ENCODE measurements around the gene TAP2. TPM values are rescaled to one million over a fixed set of nuclear protein-coding genes. Genes with fewer than 3 reads are reported as not detected.
A peak's percentile ranks its signal among the peaks of the same experiment; 100 is the strongest.

Gene TAP2
- total RNA-seq, 1 donor, result 20.6 TPM

GRCh38 chr6:32840604-32841246 is 2.2 kb upstream of the TAP2 start:
- Histone ChIP-seq H3K27ac (ENCODE audit: low read depth, low read length) (no peak overlapping the region), H3K4me2 (ENCODE audit: insufficient read depth, low read length) (no peak overlapping the region), H3K4me3 (ENCODE audit: insufficient read depth, low read length) (no peak overlapping the region), H3K79me2 (ENCODE audit: insufficient read depth, low read length) (peaks cover 28% of the 10 kb centered on the region), H3K27me3 (ENCODE audit: insufficient read depth, low read length) (no peaks in the 10 kb centered on the region), H3K36me3 (ENCODE audit: insufficient read depth, low read length) (peaks cover 23% of the 10 kb centered on the region), H2AFZ (ENCODE audit: low read length) (no peak overlapping the region), H3K9me3 (ENCODE audit: low read depth, low read length) (no peaks in the 10 kb centered on the region), H3K4me1 (ENCODE audit: insufficient read depth, low read length) (peaks cover 21% of the 10 kb centered on the region), H4K20me1 (ENCODE audit: insufficient read depth, low read length) (no peaks in the 10 kb centered on the region)
- DNase-seq (ENCODE audit: insufficient read length, low spot score, missing footprints), result no peak
- TF ChIP-seq, protein P1, sequence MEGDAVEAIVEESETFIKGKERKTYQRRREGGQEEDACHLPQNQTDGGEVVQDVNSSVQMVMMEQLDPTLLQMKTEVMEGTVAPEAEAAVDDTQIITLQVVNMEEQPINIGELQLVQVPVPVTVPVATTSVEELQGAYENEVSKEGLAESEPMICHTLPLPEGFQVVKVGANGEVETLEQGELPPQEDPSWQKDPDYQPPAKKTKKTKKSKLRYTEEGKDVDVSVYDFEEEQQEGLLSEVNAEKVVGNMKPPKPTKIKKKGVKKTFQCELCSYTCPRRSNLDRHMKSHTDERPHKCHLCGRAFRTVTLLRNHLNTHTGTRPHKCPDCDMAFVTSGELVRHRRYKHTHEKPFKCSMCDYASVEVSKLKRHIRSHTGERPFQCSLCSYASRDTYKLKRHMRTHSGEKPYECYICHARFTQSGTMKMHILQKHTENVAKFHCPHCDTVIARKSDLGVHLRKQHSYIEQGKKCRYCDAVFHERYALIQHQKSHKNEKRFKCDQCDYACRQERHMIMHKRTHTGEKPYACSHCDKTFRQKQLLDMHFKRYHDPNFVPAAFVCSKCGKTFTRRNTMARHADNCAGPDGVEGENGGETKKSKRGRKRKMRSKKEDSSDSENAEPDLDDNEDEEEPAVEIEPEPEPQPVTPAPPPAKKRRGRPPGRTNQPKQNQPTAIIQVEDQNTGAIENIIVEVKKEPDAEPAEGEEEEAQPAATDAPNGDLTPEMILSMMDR (IDR thresholded peaks at IDR 0.05; ENCODE audit: extremely low read depth, low read depth, low read length), result no peak

GRCh38 chr6:32839356-32839755 is 817 bp upstream of the TAP2 start:
- peak; percentile 42 for DNase-seq (ENCODE audit: insufficient read length, low spot score, missing footprints)
- H2AFZ ChIP-seq (ENCODE audit: low read length), result no peak overlapping the region
- peaks cover 16% of the 10 kb centered on the region for H3K4me1 ChIP-seq (ENCODE audit: insufficient read depth, low read length)
- TF ChIP-seq, protein P1 (IDR thresholded peaks at IDR 0.05; ENCODE audit: extremely low read depth, low read depth, low read length), result no peak
- H3K27me3 ChIP-seq (ENCODE audit: insufficient read depth, low read length), result no peaks in the 10 kb centered on the region
- H3K4me3 ChIP-seq (ENCODE audit: insufficient read depth, low read length), result no peak overlapping the region
- H3K4me2 ChIP-seq (ENCODE audit: insufficient read depth, low read length), result no peak overlapping the region
- H3K36me3 ChIP-seq (ENCODE audit: insufficient read depth, low read length), result peaks cover 25% of the 10 kb centered on the region
- no peaks in the 10 kb centered on the region for H4K20me1 ChIP-seq (ENCODE audit: insufficient read depth, low read length)
- peaks cover 28% of the 10 kb centered on the region for H3K79me2 ChIP-seq (ENCODE audit: insufficient read depth, low read length)
- no peaks in the 10 kb centered on the region for H3K9me3 ChIP-seq (ENCODE audit: low read depth, low read length)
- H3K27ac ChIP-seq (ENCODE audit: low read depth, low read length), result peak overlapping the region; percentile 22

- H3K4me3 ChIP-seq (ENCODE audit: insufficient read depth, low read length), result peak overlapping the region; percentile 90
- no peak for DNase-seq (ENCODE audit: insufficient read length, low spot score, missing footprints)
- H3K27ac ChIP-seq (ENCODE audit: low read depth, low read length), result peak overlapping the region; percentile 79
Measured at GRCh38 chr6:32837651-32838113, 857 bp downstream of the TAP2 start.

GRCh38 chr6:32836873-32837272 is 1.7 kb downstream of the TAP2 start:
- H3K36me3 ChIP-seq (ENCODE audit: insufficient read depth, low read length), result peaks cover 27% of the 10 kb centered on the region
- peaks cover 6% of the 10 kb centered on the region for H3K79me2 ChIP-seq (ENCODE audit: insufficient read depth, low read length)
- H3K4me1 ChIP-seq (ENCODE audit: insufficient read depth, low read length), result peaks cover 9% of the 10 kb centered on the region
- H2AFZ ChIP-seq (ENCODE audit: low read length), result no peak overlapping the region
- H3K27me3 ChIP-seq (ENCODE audit: insufficient read depth, low read length), result no peaks in the 10 kb centered on the region
- no peaks in the 10 kb centered on the region for H4K20me1 ChIP-seq (ENCODE audit: insufficient read depth, low read length)
- H3K4me3 ChIP-seq (ENCODE audit: insufficient read depth, low read length), result no peak overlapping the region
- no peak for DNase-seq (ENCODE audit: insufficient read length, low spot score, missing footprints)
- TF ChIP-seq, protein P1 (IDR thresholded peaks at IDR 0.05; ENCODE audit: extremely low read depth, low read depth, low read length), result no peak
- peak overlapping the region; percentile 90 for H3K4me2 ChIP-seq (ENCODE audit: insufficient read depth, low read length)
- H3K9me3 ChIP-seq (ENCODE audit: low read depth, low read length), result no peaks in the 10 kb centered on the region
- no peak overlapping the region for H3K27ac ChIP-seq (ENCODE audit: low read depth, low read length)

More at GRCh38 chr6:32837651-32838113, 857 bp downstream of the TAP2 start:
- Histone ChIP-seq H4K20me1 (ENCODE audit: insufficient read depth, low read length) (no peaks in the 10 kb centered on the region), H2AFZ (ENCODE audit: low read length) (peak overlapping the region; percentile 90), H3K9me3 (ENCODE audit: low read depth, low read length) (no peaks in the 10 kb centered on the region), H3K4me1 (ENCODE audit: insufficient read depth, low read length) (peaks cover 9% of the 10 kb centered on the region), H3K4me2 (ENCODE audit: insufficient read depth, low read length) (peak overlapping the region; percentile 90), H3K27me3 (ENCODE audit: insufficient read depth, low read length) (no peaks in the 10 kb centered on the region), H3K36me3 (ENCODE audit: insufficient read depth, low read length) (peaks cover 30% of the 10 kb centered on the region), H3K79me2 (ENCODE audit: insufficient read depth, low read length) (peaks cover 12% of the 10 kb centered on the region)
- TF ChIP-seq, protein P1 (IDR thresholded peaks at IDR 0.05; ENCODE audit: extremely low read depth, low read depth, low read length), result no peak

Measured in osteoblast (primary cell).